ENCODE measurements around the gene E2F8.

DNA sequence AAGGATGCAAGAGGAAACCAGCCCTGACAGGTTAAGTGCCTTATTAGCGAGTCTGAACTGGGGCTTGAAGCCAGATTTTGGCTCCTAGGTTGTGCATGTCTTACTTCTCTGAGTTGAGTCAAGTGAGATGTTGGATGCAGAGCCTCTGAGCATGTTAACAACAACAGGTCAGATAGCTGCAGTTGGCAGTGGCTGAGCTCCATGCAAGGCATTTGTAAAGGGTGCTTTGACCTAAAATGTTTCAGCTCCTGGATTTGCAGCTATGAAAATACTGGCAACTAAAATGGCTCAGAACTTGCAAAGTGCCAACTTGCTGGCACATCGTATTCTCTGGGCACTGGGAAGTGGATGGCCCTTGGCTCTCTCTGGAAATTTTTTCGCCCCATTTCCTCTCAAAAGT lies 22.5 kb downstream of the E2F8 start:
- no peak for TF ChIP-seq POLR2AphosphoS5 (IDR thresholded peaks at IDR 0.05)
- TF ChIP-seq, protein P1, sequence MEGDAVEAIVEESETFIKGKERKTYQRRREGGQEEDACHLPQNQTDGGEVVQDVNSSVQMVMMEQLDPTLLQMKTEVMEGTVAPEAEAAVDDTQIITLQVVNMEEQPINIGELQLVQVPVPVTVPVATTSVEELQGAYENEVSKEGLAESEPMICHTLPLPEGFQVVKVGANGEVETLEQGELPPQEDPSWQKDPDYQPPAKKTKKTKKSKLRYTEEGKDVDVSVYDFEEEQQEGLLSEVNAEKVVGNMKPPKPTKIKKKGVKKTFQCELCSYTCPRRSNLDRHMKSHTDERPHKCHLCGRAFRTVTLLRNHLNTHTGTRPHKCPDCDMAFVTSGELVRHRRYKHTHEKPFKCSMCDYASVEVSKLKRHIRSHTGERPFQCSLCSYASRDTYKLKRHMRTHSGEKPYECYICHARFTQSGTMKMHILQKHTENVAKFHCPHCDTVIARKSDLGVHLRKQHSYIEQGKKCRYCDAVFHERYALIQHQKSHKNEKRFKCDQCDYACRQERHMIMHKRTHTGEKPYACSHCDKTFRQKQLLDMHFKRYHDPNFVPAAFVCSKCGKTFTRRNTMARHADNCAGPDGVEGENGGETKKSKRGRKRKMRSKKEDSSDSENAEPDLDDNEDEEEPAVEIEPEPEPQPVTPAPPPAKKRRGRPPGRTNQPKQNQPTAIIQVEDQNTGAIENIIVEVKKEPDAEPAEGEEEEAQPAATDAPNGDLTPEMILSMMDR (IDR thresholded peaks at IDR 0.05), result no peak
- TF ChIP-seq POLR2A (IDR thresholded peaks at IDR 0.05), result no peak
- TF ChIP-seq EP300 (IDR thresholded peaks at IDR 0.05), result no peak
